Adrenal gland (tissue), 5 donors: Measurements from ENCODE around the gene ALCAM.

Source experiments
- CTCF ChIP-seq, 6 experiments: fragments of 450-650 bp in 4 of 6; fragments of 200-600 bp in 2 of 6; sonication (generic) in 1 of 6; IDR thresholded peaks; 1 replicate in 5 of 6; 2 replicates in 1 of 6; pipeline versions ENCODE4 v1.5.1 to v1.8.0; 2016 to 2021; ENCODE audit warnings: antibody characterized with exemption in 6 of 6, mild to moderate bottlenecking in 2 of 6, moderate library complexity in 1 of 6
- POLR2A ChIP-seq, 2 donors: fragments of 450-650 bp; IDR thresholded peaks; one replicate each; pipeline ENCODE4 v1.6.1; 2017; ENCODE audit warnings: antibody characterized with exemption in 2 of 2, mild to moderate bottlenecking in 2 of 2, moderate library complexity in 1 of 2
- donor health status: DM: no; HTN: no; CAD: no.

- TF ChIP-seq CTCF (IDR thresholded peaks at IDR 0.05) (no peak), POLR2A (IDR thresholded peaks at IDR 0.05) (no peak)
Observed at GRCh38 chr3:105545051-105545450, 178.3 kb downstream of the ALCAM start.
